Calu3 (cell line): ENCODE data around the gene SLC25A31. TPM values are rescaled to one million over a fixed set of nuclear protein-coding genes. Genes with fewer than 3 reads are reported as not detected.

Experiments used
- BruUV-seq: library from RNA; stranded (reverse); fragments of 400-500 nt; replicated peaks from 2 replicates; lab custom pipeline; 2021; lab: Mats Ljungman, UMichigan
- CTCF ChIA-PET: fragments of 300-600 bp; sonication (Branson Sonifier 250); formaldehyde crosslinking; loops from one replicate; lab custom pipeline; 2022; ENCODE audit warnings: antibody characterized with exemption; lab: Charles Lee
- DNase-seq: peaks from one replicate; pipeline ENCODE4 v3.0.0; 2022
- H3K27ac Mint-ChIP-seq: one replicate; pipeline ENCODE4 v1.8.0; 2022; ENCODE audit warnings: mixed read lengths; ENCODE audit not compliant: unreplicated experiment
- H3K27me3 Mint-ChIP-seq: one replicate; pipeline ENCODE4 v1.8.0; 2022; ENCODE audit warnings: mixed read lengths; ENCODE audit not compliant: unreplicated experiment
- H3K36me3 Mint-ChIP-seq: one replicate; pipeline ENCODE4 v1.8.0; 2022; ENCODE audit warnings: mild to moderate bottlenecking, moderate library complexity, mixed read lengths; ENCODE audit not compliant: insufficient read depth, unreplicated experiment
- H3K4me1 Mint-ChIP-seq: one replicate; pipeline ENCODE4 v1.8.0; 2022; ENCODE audit warnings: mild to moderate bottlenecking, low read depth, mixed read lengths; ENCODE audit not compliant: unreplicated experiment
- H3K4me3 Mint-ChIP-seq: one replicate; pipeline ENCODE4 v1.8.0; 2022; ENCODE audit warnings: mild to moderate bottlenecking, low read depth, moderate library complexity, mixed read lengths; ENCODE audit not compliant: unreplicated experiment
- H3K9me3 Mint-ChIP-seq: one replicate; pipeline ENCODE4 v1.8.0; 2022; ENCODE audit warnings: low read depth, mixed read lengths; ENCODE audit not compliant: unreplicated experiment
- CTCF ChIP-seq: fragments of 200-600 bp; IDR thresholded peaks from one replicate; pipeline ENCODE4 v1.8.0; 2022; ENCODE audit warnings: antibody characterized with exemption; ENCODE audit not compliant: unreplicated experiment
- intact Hi-C: fragments of 100-400 bp; cut with micrococcal nuclease; formaldehyde crosslinking; loops from one replicate; pipeline ENCODE4 v1.10.0; 2022; ENCODE audit not compliant: unreplicated experiment
- total RNA-seq: library from RNA; stranded (reverse); gene quantifications from 2 replicates; pipeline ENCODE4 v1.2.3, GENCODE V29; 2022

SLC25A31 gene
- total RNA-seq, 1 experiment from 2014 or later, result not detected

- Mint-ChIP-seq H3K4me3 (no peak overlapping the region), H3K27me3 (no peaks in the 10 kb centered on the region), H3K4me1 (peaks cover 13% of the 10 kb centered on the region), H3K9me3 (no peaks in the 10 kb centered on the region), H3K27ac (peak overlapping the region; percentile 52), H3K36me3 (no peaks in the 10 kb centered on the region)
- no TSS peak for BruUV-seq
- CTCF ChIA-PET, result no interaction called here
- no peak for DNase-seq
- intact Hi-C loops, result no loop called here
- no peak for TF ChIP-seq CTCF
These were observed 29.7 kb downstream of the SLC25A31 start for GRCh38 chr4:127759893-127760292.

GRCh38 chr4:127771535-127772275 is 41.5 kb downstream of the SLC25A31 start:
- peaks cover 8% of the 10 kb centered on the region for H3K4me1 Mint-ChIP-seq
- TF ChIP-seq CTCF, result no peak
- CTCF ChIA-PET, result no interaction called here
- no peak overlapping the region for H3K4me3 Mint-ChIP-seq
- no peaks in the 10 kb centered on the region for H3K27me3 Mint-ChIP-seq
- BruUV-seq, result no TSS peak
- DNase-seq, result no peak
- intact Hi-C loops, result no loop called here
- H3K27ac Mint-ChIP-seq, result peak overlapping the region; percentile 24
- H3K9me3 Mint-ChIP-seq, result no peaks in the 10 kb centered on the region
- H3K36me3 Mint-ChIP-seq, result no peaks in the 10 kb centered on the region

- Mint-ChIP-seq H3K4me1 (peaks cover 8% of the 10 kb centered on the region), H3K36me3 (no peaks in the 10 kb centered on the region), H3K4me3 (no peak overlapping the region), H3K27ac (no peak overlapping the region), H3K27me3 (no peaks in the 10 kb centered on the region), H3K9me3 (no peaks in the 10 kb centered on the region)
- intact Hi-C loops, result no loop called here
- no TSS peak for BruUV-seq
- CTCF ChIA-PET, result no interaction called here
- DNase-seq, result no peak
- TF ChIP-seq CTCF, result no peak
These were observed 42.8 kb downstream of the SLC25A31 start for GRCh38 chr4:127772769-127773671.

GRCh38 chr4:127775843-127776242 is 45.6 kb downstream of the SLC25A31 start:
- no TSS peak for BruUV-seq
- Mint-ChIP-seq H3K36me3 (no peaks in the 10 kb centered on the region), H3K4me1 (peaks cover 16% of the 10 kb centered on the region), H3K4me3 (no peak overlapping the region), H3K27ac (no peak overlapping the region), H3K9me3 (no peaks in the 10 kb centered on the region), H3K27me3 (no peaks in the 10 kb centered on the region)
- DNase-seq, result no peak
- intact Hi-C loops, result no loop called here
- CTCF ChIA-PET, result no interaction called here
- TF ChIP-seq CTCF, result no peak
